Hepatocyte (in vitro differentiated cells): Measurements from ENCODE around the gene SUPT20HL2.

Experiments
- EZH2 ChIP-seq: fragments of 200-600 bp; sonication (generic); IDR thresholded peaks from 2 replicates; pipeline ENCODE4 v1.6.1; 2016; ENCODE audit warnings: antibody characterized with exemption, mild to moderate bottlenecking, borderline replicate concordance
- EZH2phosphoT487 ChIP-seq: fragments of 200-600 bp; sonication (generic); IDR thresholded peaks from one replicate; pipeline ENCODE4 v1.6.1; 2018; ENCODE audit warnings: antibody characterized with exemption, mild to moderate bottlenecking, low read depth, moderate library complexity; ENCODE audit not compliant: unreplicated experiment, severe bottlenecking
- TF ChIP-seq, protein P1 (sequence below): fragments of 200-600 bp; sonication (generic); IDR thresholded peaks from 2 replicates; pipeline ENCODE4 v1.5.1; 2016; ENCODE audit warnings: antibody characterized with exemption, mild to moderate bottlenecking; ENCODE audit not compliant: poor library complexity

DNA sequence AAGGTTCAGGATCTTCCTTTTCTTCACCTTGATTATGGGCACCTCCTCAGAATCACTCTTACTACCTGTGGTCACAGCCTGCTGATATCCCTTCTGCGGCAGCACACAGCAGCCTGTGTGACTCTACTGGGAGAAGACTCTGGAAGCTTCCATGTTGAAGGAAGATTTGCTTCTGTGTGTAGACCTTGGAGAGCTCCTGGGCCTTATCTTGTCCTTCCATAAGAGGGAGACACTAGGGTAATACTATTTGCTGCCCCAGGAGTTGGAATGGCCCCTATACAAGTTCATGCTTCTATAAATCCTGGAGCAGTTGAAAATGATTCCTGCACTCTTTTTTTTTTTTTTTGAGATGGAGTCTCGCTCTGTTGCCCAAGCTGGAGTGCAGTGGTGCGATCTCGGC lies 36.3 kb upstream of the SUPT20HL2 start:
- TF ChIP-seq, protein P1, sequence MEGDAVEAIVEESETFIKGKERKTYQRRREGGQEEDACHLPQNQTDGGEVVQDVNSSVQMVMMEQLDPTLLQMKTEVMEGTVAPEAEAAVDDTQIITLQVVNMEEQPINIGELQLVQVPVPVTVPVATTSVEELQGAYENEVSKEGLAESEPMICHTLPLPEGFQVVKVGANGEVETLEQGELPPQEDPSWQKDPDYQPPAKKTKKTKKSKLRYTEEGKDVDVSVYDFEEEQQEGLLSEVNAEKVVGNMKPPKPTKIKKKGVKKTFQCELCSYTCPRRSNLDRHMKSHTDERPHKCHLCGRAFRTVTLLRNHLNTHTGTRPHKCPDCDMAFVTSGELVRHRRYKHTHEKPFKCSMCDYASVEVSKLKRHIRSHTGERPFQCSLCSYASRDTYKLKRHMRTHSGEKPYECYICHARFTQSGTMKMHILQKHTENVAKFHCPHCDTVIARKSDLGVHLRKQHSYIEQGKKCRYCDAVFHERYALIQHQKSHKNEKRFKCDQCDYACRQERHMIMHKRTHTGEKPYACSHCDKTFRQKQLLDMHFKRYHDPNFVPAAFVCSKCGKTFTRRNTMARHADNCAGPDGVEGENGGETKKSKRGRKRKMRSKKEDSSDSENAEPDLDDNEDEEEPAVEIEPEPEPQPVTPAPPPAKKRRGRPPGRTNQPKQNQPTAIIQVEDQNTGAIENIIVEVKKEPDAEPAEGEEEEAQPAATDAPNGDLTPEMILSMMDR = no peak
- TF ChIP-seq EZH2 = no peak
- TF ChIP-seq EZH2phosphoT487 = no peak
